ENCODE data around the gene CDH20. TPM values are rescaled to one million over a fixed set of nuclear protein-coding genes. Genes with fewer than 3 reads are reported as not detected.
A peak's percentile ranks its signal among the peaks of the same experiment; 100 is the strongest.

Gene CDH20
- total RNA-seq, 1 experiment from 2014 or later, result not detected

DNA sequence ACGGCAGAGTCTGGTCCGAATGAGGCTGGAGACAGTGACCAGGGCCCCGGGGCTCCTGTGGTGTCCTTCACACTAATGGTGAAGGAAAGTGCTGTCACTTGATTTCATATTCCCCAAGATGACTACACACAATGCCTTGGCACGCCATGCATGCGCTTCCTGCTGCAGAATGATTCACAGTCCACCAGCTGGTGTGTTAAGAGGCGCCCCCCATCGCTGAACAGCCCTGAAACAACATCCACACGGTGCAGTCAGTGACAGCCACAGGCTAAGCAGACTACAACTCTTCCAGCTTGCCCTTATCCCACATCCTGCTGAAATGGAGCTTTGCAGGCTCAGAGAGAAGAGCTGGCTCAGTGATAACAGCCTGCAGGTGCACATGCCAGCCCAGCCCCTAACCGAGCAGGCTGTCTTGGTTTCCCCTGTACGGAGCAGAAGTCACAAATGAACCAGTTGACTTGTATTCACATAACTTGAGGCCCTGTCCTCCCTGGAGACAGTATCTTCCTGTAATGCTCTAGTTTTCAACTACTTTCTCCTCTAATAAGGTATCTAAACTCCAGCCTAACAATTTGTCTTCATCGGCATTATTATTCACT is 24.3 kb upstream of the CDH20 start:
- Histone ChIP-seq H3K4me3 (ENCODE audit: low read depth in 2 of 2, low read length in 2 of 2) (no peak overlapping the region), H3K36me3 (ENCODE audit: control insufficient read depth, insufficient read depth, low read length) (no peaks in the 10 kb centered on the region), H3K27me3 (ENCODE audit: control insufficient read depth, insufficient read depth, low read length) (no peaks in the 10 kb centered on the region), H3K4me1 (ENCODE audit: control insufficient read depth, insufficient read depth, low read length) (no peaks in the 10 kb centered on the region), H3K27ac (ENCODE audit: low read length) (no peak overlapping the region), H3K9me3 (ENCODE audit: control insufficient read depth, insufficient read depth, low read depth, low read length) (no peaks in the 10 kb centered on the region)
- no peak for DNase-seq (ENCODE audit: low read depth, low spot score)
- ChIA-PET CTCF (no interaction called here), POLR2A (no interaction called here)
- intact Hi-C loops (cut with micrococcal nuclease; ENCODE audit: unreplicated experiment) (no loop called here), in situ Hi-C loops (cut with HindIII; ENCODE audit: low pct_unique_long_range_greater_than_20kb, low sequenced_read_pairs) (no loop called here)
- TF ChIP-seq, protein P1, sequence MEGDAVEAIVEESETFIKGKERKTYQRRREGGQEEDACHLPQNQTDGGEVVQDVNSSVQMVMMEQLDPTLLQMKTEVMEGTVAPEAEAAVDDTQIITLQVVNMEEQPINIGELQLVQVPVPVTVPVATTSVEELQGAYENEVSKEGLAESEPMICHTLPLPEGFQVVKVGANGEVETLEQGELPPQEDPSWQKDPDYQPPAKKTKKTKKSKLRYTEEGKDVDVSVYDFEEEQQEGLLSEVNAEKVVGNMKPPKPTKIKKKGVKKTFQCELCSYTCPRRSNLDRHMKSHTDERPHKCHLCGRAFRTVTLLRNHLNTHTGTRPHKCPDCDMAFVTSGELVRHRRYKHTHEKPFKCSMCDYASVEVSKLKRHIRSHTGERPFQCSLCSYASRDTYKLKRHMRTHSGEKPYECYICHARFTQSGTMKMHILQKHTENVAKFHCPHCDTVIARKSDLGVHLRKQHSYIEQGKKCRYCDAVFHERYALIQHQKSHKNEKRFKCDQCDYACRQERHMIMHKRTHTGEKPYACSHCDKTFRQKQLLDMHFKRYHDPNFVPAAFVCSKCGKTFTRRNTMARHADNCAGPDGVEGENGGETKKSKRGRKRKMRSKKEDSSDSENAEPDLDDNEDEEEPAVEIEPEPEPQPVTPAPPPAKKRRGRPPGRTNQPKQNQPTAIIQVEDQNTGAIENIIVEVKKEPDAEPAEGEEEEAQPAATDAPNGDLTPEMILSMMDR (IDR thresholded peaks at IDR 0.05), result no peak
- no peak for TF ChIP-seq TCF7L2 (IDR thresholded peaks at IDR 0.05; ENCODE audit: low read depth, low read length)
- TF ChIP-seq SIN3A (IDR thresholded peaks at IDR 0.05; ENCODE audit: borderline replicate concordance, insufficient read depth, low read depth, low read length), result no peak
- no peak for TF ChIP-seq POLR2AphosphoS5 (IDR thresholded peaks at IDR 0.05; ENCODE audit: low read depth, low read length)
- TF ChIP-seq, protein P2, sequence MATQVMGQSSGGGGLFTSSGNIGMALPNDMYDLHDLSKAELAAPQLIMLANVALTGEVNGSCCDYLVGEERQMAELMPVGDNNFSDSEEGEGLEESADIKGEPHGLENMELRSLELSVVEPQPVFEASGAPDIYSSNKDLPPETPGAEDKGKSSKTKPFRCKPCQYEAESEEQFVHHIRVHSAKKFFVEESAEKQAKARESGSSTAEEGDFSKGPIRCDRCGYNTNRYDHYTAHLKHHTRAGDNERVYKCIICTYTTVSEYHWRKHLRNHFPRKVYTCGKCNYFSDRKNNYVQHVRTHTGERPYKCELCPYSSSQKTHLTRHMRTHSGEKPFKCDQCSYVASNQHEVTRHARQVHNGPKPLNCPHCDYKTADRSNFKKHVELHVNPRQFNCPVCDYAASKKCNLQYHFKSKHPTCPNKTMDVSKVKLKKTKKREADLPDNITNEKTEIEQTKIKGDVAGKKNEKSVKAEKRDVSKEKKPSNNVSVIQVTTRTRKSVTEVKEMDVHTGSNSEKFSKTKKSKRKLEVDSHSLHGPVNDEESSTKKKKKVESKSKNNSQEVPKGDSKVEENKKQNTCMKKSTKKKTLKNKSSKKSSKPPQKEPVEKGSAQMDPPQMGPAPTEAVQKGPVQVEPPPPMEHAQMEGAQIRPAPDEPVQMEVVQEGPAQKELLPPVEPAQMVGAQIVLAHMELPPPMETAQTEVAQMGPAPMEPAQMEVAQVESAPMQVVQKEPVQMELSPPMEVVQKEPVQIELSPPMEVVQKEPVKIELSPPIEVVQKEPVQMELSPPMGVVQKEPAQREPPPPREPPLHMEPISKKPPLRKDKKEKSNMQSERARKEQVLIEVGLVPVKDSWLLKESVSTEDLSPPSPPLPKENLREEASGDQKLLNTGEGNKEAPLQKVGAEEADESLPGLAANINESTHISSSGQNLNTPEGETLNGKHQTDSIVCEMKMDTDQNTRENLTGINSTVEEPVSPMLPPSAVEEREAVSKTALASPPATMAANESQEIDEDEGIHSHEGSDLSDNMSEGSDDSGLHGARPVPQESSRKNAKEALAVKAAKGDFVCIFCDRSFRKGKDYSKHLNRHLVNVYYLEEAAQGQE (IDR thresholded peaks at IDR 0.05; ENCODE audit: insufficient read depth in 1 of 2, low read depth in 2 of 2, low read length in 1 of 2), result no peak
- no TSS peak for BruUV-seq (replicated peaks)
- ATAC-seq, result no peak

DNA sequence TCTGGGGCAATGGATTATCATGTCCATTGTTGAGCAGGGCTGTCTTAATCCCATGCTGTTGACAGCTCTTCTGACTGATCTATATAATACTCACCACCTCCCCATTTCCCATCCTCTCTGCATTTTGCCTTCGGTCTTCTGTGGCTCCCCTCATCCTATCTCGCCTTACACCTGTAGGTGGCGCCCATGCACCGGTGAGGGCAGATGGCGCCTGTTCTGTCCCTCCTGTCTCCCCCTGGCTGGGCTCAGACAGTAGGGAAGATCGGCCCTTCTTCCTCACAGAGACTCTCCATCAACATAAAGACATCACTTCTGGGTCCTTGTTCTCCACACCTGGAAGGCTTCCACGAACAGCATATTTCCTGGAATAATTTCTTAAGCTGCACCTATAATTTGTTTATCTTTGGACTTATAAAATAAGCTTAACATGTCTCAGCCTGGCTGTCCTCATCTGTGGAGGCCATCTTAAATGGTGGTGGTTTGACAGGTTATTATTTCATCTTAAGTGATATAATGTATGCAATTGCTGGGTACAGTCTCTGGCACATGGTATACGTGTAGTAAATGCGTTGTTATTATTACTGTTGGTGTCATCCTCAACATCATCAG is 10.9 kb upstream of the CDH20 start:
- no peaks in the 10 kb centered on the region for H3K4me1 ChIP-seq (ENCODE audit: control insufficient read depth, insufficient read depth, low read length)
- ATAC-seq, result peak; percentile 77; the same call in 1 of the 2 replicates
- CTCF ChIA-PET, result no interaction called here

More for the DNA sequence above, 10.9 kb upstream of the CDH20 start:
- intact Hi-C loops (cut with micrococcal nuclease; ENCODE audit: unreplicated experiment) (loop anchor here (5.0 kb wide), 1 partner anchor 180 kb away; no protein-coding TSS in a partner anchor), in situ Hi-C loops (cut with HindIII; ENCODE audit: low pct_unique_long_range_greater_than_20kb, low sequenced_read_pairs) (no loop called here)
- H3K27me3 ChIP-seq (ENCODE audit: control insufficient read depth, insufficient read depth, low read length), result no peaks in the 10 kb centered on the region
- H3K36me3 ChIP-seq (ENCODE audit: control insufficient read depth, insufficient read depth, low read length), result no peaks in the 10 kb centered on the region
- no peaks in the 10 kb centered on the region for H3K9me3 ChIP-seq (ENCODE audit: control insufficient read depth, insufficient read depth, low read depth, low read length)
- no TSS peak for BruUV-seq (replicated peaks)
- no peak overlapping the region for H3K4me3 ChIP-seq (ENCODE audit: low read depth in 2 of 2, low read length in 2 of 2)
- POLR2A ChIA-PET, result no interaction called here
- DNase-seq (ENCODE audit: low read depth, low spot score), result peak; percentile 24
- TF ChIP-seq POLR2AphosphoS5 (IDR thresholded peaks at IDR 0.05; ENCODE audit: low read depth, low read length) (no peak), SIN3A (IDR thresholded peaks at IDR 0.05; ENCODE audit: borderline replicate concordance, insufficient read depth, low read depth, low read length) (no peak), TCF7L2 (IDR thresholded peaks at IDR 0.05; ENCODE audit: low read depth, low read length) (no peak)
- TF ChIP-seq, protein P1 (IDR thresholded peaks at IDR 0.05), result peak; percentile 60
- no peak overlapping the region for H3K27ac ChIP-seq (ENCODE audit: low read length)

Measured in Panc1 (cell line).